ENCODE data around the gene MSRB1. TPM values are rescaled to one million over a fixed set of nuclear protein-coding genes. Genes with fewer than 3 reads are reported as not detected.

The MSRB1 gene
- total RNA-seq, 1 donor from 2014 or later: 29.8 TPM

DNA sequence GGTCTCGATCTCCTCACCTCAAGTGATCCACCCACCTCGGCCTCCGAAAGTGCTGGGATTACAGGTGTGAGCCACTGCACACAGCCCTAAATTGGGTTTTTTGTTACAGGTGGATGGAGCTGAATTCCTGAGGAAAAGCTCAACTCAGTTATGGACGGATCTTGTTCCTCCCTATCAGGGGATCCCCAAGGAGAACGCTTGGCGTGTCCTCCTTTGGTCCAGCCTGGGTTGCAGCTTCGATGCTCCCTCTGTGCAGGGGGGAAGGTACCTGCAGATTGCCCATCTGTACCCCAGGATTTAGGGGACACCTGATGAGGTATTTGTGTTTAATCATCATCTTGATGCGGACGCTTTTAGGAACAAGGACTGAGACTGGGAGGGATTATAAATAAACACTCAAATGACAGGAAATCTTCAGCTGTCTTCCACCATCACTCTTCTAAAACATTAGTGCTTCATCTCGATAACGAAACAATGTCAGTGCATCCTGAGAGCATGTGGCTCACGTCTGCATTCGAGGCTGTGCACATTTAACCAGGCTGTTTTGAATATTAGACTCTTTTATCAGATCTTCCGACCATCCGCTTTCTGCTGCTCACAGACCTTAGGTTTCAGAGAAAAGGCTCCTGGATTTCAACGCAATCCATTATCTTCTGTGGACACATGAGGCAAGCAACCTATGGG lies 52.8 kb downstream of the MSRB1 start:
- H3K4me1 Mint-ChIP-seq: no peaks in the 10 kb centered on the region
- H3K9me3 Mint-ChIP-seq: no peaks in the 10 kb centered on the region

More for the DNA sequence above, 52.8 kb downstream of the MSRB1 start:
- no peak overlapping the region for H3K27ac Mint-ChIP-seq (ENCODE audit: unreplicated experiment)
- H3K27me3 Mint-ChIP-seq (ENCODE audit: low read depth): peaks cover 40% of the 10 kb centered on the region
- H3K36me3 Mint-ChIP-seq (ENCODE audit: low read depth): no peaks in the 10 kb centered on the region
- no peak overlapping the region for H3K4me3 Mint-ChIP-seq
- TF ChIP-seq, protein P1, sequence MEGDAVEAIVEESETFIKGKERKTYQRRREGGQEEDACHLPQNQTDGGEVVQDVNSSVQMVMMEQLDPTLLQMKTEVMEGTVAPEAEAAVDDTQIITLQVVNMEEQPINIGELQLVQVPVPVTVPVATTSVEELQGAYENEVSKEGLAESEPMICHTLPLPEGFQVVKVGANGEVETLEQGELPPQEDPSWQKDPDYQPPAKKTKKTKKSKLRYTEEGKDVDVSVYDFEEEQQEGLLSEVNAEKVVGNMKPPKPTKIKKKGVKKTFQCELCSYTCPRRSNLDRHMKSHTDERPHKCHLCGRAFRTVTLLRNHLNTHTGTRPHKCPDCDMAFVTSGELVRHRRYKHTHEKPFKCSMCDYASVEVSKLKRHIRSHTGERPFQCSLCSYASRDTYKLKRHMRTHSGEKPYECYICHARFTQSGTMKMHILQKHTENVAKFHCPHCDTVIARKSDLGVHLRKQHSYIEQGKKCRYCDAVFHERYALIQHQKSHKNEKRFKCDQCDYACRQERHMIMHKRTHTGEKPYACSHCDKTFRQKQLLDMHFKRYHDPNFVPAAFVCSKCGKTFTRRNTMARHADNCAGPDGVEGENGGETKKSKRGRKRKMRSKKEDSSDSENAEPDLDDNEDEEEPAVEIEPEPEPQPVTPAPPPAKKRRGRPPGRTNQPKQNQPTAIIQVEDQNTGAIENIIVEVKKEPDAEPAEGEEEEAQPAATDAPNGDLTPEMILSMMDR (conservative IDR thresholded peaks at IDR 0.05): no peak
- no peak for DNase-seq (ENCODE audit: low read depth, low spot score)

Other genes with a start within 250 kb of the MSRB1 start
- 111 and 113 TPM in 2 replicates for gene MAPK8IP3, start 237.0 kb downstream of the MSRB1 start, total RNA-seq
- gene NME3, start 171.7 kb downstream of the MSRB1 start, total RNA-seq: 35.0 and 38.0 TPM in 2 replicates
- 36.5 and 37.0 TPM in 2 replicates for gene EME2, start 170.4 kb downstream of the MSRB1 start, total RNA-seq
- gene MRPS34, start 170.1 kb downstream of the MSRB1 start, total RNA-seq: 135 and 141 TPM in 2 replicates
- 23.1 and 23.8 TPM in 2 replicates for gene SPSB3, start 160.6 kb downstream of the MSRB1 start, total RNA-seq
- gene NUBP2, start 160.2 kb downstream of the MSRB1 start, total RNA-seq: 71.0 and 73.8 TPM in 2 replicates
- gene IGFALS, start 149.5 kb downstream of the MSRB1 start, total RNA-seq: 0.14 TPM in 1 of 2 replicates, not detected in the other
- 31.1 TPM in 2 replicates for gene HAGH, start 116.4 kb downstream of the MSRB1 start, total RNA-seq
- gene FAHD1, start 116.0 kb downstream of the MSRB1 start, total RNA-seq: 27.2 and 28.0 TPM in 2 replicates
- gene MEIOB, start 71.0 kb downstream of the MSRB1 start, total RNA-seq: not detected in 2 replicates
- not detected in 2 replicates for gene HS3ST6, start 24.8 kb downstream of the MSRB1 start, total RNA-seq
- gene RPL3L, start 11.5 kb upstream of the MSRB1 start, total RNA-seq: not detected in 2 replicates
- 128 TPM in 2 replicates for gene NDUFB10, start 16.3 kb upstream of the MSRB1 start, total RNA-seq
- 3,479 and 3,508 TPM in 2 replicates for gene RPS2, start 21.6 kb upstream of the MSRB1 start, total RNA-seq
- not detected in 2 replicates for gene RNF151, start 23.7 kb upstream of the MSRB1 start, total RNA-seq
- 39.5 and 39.6 TPM in 2 replicates for gene TBL3, start 28.9 kb upstream of the MSRB1 start, total RNA-seq
- 0.63 and 0.75 TPM in 2 replicates for gene NOXO1, start 38.3 kb upstream of the MSRB1 start, total RNA-seq
- gene GFER, start 41.0 kb upstream of the MSRB1 start, total RNA-seq: 42.5 and 43.3 TPM in 2 replicates
- 2.1 and 2.2 TPM in 2 replicates for gene SYNGR3, start 46.8 kb upstream of the MSRB1 start, total RNA-seq
- gene ZNF598, start 66.6 kb upstream of the MSRB1 start, total RNA-seq: 55.7 and 62.5 TPM in 2 replicates
- 0.82 and 1.3 TPM in 2 replicates for gene NPW, start 76.6 kb upstream of the MSRB1 start, total RNA-seq
- gene NHERF2, start 83.7 kb upstream of the MSRB1 start, total RNA-seq: 7.6 and 8.1 TPM in 2 replicates
- 50.7 and 51.9 TPM in 2 replicates for gene NTHL1, start 104.6 kb upstream of the MSRB1 start, total RNA-seq
- gene TSC2, start 104.8 kb upstream of the MSRB1 start, total RNA-seq: 175 and 180 TPM in 2 replicates
- gene PKD1, start 192.7 kb upstream of the MSRB1 start, total RNA-seq: 108 and 115 TPM in 2 replicates
- 0.64 and 0.98 TPM in 2 replicates for gene RAB26, start 205.4 kb upstream of the MSRB1 start, total RNA-seq
- gene TRAF7, start 212.6 kb upstream of the MSRB1 start, total RNA-seq: 82.2 and 85.5 TPM in 2 replicates